HAP-1 (cell line): Measurements from ENCODE around the gene NXPH2.

Experiments
- DNase-seq, 2 experiments: peaks; one replicate each; pipeline ENCODE4 v3.0.0-alpha.2; 2016 to 2020; ENCODE audit warnings: low spot score in 2 of 2
- H3K27me3 ChIP-seq: fragments of 250-450 bp; sonication (Bioruptor Pico); 2 replicates; pipeline ENCODE4 v1.5.1; 2020; ENCODE audit warnings: low read depth, mild to moderate bottlenecking, moderate library complexity
- H3K36me3 ChIP-seq: fragments of 250-450 bp; sonication (Bioruptor Pico); replicated peaks from 2 replicates; pipeline ENCODE4 v1.5.1; 2020; ENCODE audit warnings: mild to moderate bottlenecking
- H3K4me1 ChIP-seq: fragments of 250-450 bp; sonication (Bioruptor Pico); 2 replicates; pipeline ENCODE4 v1.5.1; 2020; ENCODE audit warnings: mild to moderate bottlenecking
- H3K4me3 ChIP-seq: fragments of 250-450 bp; sonication (Bioruptor Pico); 2 replicates; pipeline ENCODE4 v1.5.1; 2020; ENCODE audit warnings: mild to moderate bottlenecking, moderate library complexity
- H3K9me3 ChIP-seq: fragments of 250-450 bp; sonication (Bioruptor Pico); 2 replicates; pipeline ENCODE4 v1.5.1; 2020; ENCODE audit warnings: mild to moderate bottlenecking, moderate library complexity
- in situ Hi-C: fragments of 300-500 bp; cut with MboI; formaldehyde crosslinking; loops from 3 replicates; pipeline ENCODE4 v1.14.3; 2020; ENCODE audit warnings: low sequenced_read_pairs, inconsistent platforms, mixed read lengths

The NXPH2 gene

DNA sequence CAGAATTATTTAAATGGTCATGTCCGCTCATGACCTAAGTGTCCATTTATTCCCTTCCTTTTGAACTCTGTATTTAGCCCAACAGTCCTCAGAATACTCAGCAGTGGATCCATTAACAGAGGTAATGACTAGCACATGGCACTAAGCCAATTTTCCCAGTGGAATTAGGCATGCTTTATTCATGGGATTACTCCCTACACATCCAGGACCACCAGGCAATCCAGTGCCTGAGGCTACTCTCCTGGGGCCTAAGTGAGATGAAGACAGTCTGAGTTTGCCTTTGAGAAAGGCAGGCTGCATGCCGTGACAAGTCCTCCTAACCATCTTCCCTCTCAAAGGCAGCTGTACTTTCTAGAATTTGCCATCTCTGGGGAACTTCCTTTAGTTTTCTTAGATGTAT lies 150.0 kb downstream of the NXPH2 start:
- Histone ChIP-seq H3K36me3 (no peaks in the 10 kb centered on the region), H3K4me3 (no peak overlapping the region), H3K27me3 (no peaks in the 10 kb centered on the region), H3K9me3 (no peaks in the 10 kb centered on the region), H3K4me1 (no peaks in the 10 kb centered on the region)
- DNase-seq = peak; percentile 46 to 64
- in situ Hi-C loops = no loop called here

DNA sequence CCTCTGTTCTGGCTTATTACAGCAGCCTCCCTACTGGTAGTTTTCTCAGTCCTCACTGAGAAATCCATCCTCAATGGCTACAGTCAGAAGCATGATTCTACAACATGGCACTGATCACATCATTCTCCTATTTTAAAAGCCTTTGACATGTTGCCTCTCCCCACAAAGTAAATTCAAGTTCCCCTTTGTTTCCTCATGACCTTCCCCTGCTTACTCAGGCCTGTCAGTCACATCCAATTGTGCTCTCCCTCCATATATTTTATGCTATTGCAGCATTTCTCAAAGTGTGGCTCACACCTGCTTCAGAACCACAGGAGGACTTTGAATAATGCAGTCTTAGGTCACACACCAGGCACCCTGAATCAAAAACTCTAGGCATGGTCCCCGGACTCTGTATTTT lies 154.0 kb downstream of the NXPH2 start:
- no peaks in the 10 kb centered on the region for H3K36me3 ChIP-seq
- no peaks in the 10 kb centered on the region; the same call in 1 of the 2 replicates for H3K27me3 ChIP-seq
- no peak for DNase-seq
- no peak overlapping the region for H3K4me3 ChIP-seq
- H3K9me3 ChIP-seq = no peaks in the 10 kb centered on the region
- no peaks in the 10 kb centered on the region for H3K4me1 ChIP-seq
- in situ Hi-C loops = no loop called here

DNA sequence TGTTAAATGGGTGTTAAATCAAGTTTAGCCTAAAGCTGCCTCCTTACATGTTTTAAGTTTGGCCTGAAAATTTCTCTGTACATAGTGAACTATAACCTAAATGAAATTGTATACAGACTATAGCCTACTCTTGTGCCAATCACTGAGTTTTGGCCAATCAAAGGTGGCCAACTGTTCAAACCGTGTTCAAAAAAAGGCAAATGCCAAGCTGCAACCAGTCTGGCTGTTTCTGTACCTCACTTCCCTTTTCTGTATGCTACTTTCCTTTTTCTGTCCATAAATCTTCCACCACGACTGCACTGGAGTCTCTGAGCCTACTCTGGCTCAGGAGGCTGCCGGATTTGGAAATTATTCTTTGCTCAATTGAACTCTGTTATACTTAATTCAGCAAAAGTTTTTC lies 157.6 kb downstream of the NXPH2 start:
- Histone ChIP-seq H3K4me3 (no peak overlapping the region), H3K9me3 (no peaks in the 10 kb centered on the region), H3K36me3 (no peaks in the 10 kb centered on the region), H3K27me3 (no peaks in the 10 kb centered on the region; the same call in 1 of the 2 replicates), H3K4me1 (no peaks in the 10 kb centered on the region)
- in situ Hi-C loops = no loop called here
- DNase-seq = no peak

DNA sequence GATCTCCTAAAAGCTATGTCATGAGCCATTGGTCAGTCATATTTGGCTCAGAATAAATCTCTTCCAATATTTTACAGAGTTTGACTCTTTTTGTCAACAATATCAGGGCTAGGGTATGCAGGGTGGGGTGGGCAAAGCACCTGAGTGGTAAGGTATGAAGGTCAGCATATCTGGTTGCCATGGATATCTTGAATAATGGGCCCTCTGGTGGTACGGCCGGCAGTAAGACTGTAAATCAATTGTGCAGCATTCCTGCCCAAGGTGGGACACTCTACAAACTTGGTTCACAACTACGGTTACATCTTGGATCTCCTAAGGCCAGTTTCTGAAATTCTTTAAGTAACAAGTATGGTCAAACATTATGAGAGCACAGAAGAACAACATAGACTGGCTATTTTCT lies 159.1 kb downstream of the NXPH2 start:
- no peak for DNase-seq
- H3K4me1 ChIP-seq = no peaks in the 10 kb centered on the region

DNA sequence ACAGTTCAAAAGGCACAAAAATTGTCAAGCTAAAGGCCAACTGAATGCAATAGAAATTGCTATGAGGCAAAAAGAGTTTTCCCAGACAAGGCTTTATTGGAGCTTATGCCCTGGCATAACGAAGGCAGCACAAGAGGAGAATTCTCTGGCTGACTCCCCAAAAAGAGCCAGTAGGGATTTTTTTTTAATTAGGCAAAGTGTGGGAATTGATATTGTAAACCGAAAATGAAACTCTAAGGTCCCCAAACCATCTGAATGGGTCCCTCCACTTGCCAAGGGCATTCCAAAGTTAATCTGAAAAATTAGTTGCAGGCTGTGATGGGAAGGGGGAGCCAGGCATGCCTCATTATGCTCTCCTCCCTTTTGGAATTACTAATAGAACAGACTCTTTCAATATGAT lies 159.8 kb downstream of the NXPH2 start:
- no peaks in the 10 kb centered on the region for H3K36me3 ChIP-seq
- no peaks in the 10 kb centered on the region for H3K4me1 ChIP-seq
- no peak for DNase-seq
- in situ Hi-C loops = no loop called here
- no peak overlapping the region for H3K4me3 ChIP-seq
- H3K27me3 ChIP-seq = no peaks in the 10 kb centered on the region; the same call in 1 of the 2 replicates
- no peaks in the 10 kb centered on the region for H3K9me3 ChIP-seq

More for the DNA sequence above, 159.1 kb downstream of the NXPH2 start:
- H3K27me3 ChIP-seq = no peaks in the 10 kb centered on the region; the same call in 1 of the 2 replicates
- H3K36me3 ChIP-seq = no peaks in the 10 kb centered on the region
- no peaks in the 10 kb centered on the region for H3K9me3 ChIP-seq
- in situ Hi-C loops = no loop called here
- no peak overlapping the region for H3K4me3 ChIP-seq
